OCI-LY3 (cell line): ENCODE results near the gene FBXO36.

Source experiments
- EZH2phosphoT487 ChIP-seq: fragments of 200-600 bp; shearing (Covaris generic); IDR thresholded peaks from 2 replicates; pipeline ENCODE4 v1.6.1; 2018; ENCODE audit warnings: antibody characterized with exemption, mixed run types, low read depth
- TF ChIP-seq, protein P1 (sequence below): fragments of 200-600, 300-600 bp; sonication (generic); IDR thresholded peaks from 2 replicates; pipeline ENCODE4 v1.5.1; 2014; ENCODE audit warnings: antibody characterized with exemption, low read length, low read depth

DNA sequence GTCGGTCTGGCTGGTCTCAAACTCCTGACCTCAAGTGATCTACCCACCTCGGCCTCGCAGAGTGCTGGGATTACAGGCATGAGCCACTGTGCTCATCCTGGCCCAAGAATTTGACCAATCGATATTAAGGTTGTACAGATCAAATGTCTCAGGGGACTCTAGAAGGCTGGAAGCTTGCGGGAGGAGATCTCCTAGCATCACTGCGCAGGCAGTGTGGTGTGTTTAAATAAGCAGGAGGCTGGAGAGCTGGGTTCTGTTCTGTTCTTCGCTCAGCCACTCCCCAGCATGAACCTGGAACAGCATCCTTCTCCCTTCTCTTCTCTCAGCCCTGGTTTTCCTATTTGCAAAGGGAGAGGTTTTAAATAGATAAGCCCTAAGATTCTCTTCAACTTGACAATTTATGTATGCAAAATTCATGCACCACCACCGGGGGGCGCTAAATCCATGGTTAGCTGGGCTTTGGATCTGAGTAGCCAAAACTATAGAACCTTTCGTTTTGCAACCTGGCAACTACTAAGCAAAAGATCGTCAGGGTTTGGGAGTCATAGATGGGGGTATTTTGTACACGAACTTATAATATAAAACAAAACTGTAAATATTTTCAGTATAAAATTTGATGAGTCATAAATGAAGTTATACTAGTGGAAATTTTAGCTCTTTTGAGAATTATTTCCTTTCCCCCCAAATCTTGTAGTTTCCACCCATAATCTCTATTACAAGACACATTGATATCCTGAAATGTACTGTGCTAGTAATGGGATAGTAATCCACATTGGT lies 85.8 kb downstream of the FBXO36 start:
- TF ChIP-seq, protein P1, sequence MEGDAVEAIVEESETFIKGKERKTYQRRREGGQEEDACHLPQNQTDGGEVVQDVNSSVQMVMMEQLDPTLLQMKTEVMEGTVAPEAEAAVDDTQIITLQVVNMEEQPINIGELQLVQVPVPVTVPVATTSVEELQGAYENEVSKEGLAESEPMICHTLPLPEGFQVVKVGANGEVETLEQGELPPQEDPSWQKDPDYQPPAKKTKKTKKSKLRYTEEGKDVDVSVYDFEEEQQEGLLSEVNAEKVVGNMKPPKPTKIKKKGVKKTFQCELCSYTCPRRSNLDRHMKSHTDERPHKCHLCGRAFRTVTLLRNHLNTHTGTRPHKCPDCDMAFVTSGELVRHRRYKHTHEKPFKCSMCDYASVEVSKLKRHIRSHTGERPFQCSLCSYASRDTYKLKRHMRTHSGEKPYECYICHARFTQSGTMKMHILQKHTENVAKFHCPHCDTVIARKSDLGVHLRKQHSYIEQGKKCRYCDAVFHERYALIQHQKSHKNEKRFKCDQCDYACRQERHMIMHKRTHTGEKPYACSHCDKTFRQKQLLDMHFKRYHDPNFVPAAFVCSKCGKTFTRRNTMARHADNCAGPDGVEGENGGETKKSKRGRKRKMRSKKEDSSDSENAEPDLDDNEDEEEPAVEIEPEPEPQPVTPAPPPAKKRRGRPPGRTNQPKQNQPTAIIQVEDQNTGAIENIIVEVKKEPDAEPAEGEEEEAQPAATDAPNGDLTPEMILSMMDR, result peak; percentile 72
- no peak for TF ChIP-seq EZH2phosphoT487
